ENCODE results near the gene FAM174B.

- TF ChIP-seq CTCF (conservative IDR thresholded peaks at IDR 0.05; ENCODE audit: low read depth in 2 of 2) (no peak), EZH2phosphoT487 (IDR thresholded peaks at IDR 0.05; ENCODE audit: unreplicated experiment) (no peak), STAT1 (IDR thresholded peaks at IDR 0.05; ENCODE audit: unreplicated experiment) (no peak), EZH2 (IDR thresholded peaks at IDR 0.05; ENCODE audit: low read depth, unreplicated experiment) (no peak), CREB1 (CRISPR knock-in tag; IDR thresholded peaks at IDR 0.05; ENCODE audit: low read depth) (no peak), ZNF114 (CRISPR knock-in tag; IDR thresholded peaks at IDR 0.05) (no peak)
These were observed 34.8 kb upstream of the FAM174B start for GRCh38 chr15:92690395-92690794.

Data from GM23338 (cell line).